Fibroblast of villous mesenchyme (primary cell): Measurements from ENCODE around the gene ADH6. TPM values are rescaled to one million over a fixed set of nuclear protein-coding genes. Genes with fewer than 3 reads are reported as not detected.

ENCODE experiments used
- DNase-seq: peaks from one replicate; pipeline ENCODE4 v3.0.0-alpha.2; 2010; ENCODE audit warnings: low read depth
- H3K4me3 ChIP-seq: 2 replicates; pipeline ENCODE4 v1.5.1; 2011; ENCODE audit warnings: low read depth, mild to moderate bottlenecking, low read length
- total RNA-seq: library from RNA; depleted of rRNA; stranded (reverse); fragments of >200 nt; gene quantifications from 2 replicates; pipeline ENCODE4 v1.2.3, GENCODE V29; 2012
- TF ChIP-seq, protein P1 (sequence below): IDR thresholded peaks from 2 replicates; pipeline ENCODE4 v1.5.1; 2012; ENCODE audit warnings: low read depth, mild to moderate bottlenecking, low read length; ENCODE audit not compliant: insufficient read depth

ADH6 gene
- total RNA-seq, 1 donor: not detected

DNA sequence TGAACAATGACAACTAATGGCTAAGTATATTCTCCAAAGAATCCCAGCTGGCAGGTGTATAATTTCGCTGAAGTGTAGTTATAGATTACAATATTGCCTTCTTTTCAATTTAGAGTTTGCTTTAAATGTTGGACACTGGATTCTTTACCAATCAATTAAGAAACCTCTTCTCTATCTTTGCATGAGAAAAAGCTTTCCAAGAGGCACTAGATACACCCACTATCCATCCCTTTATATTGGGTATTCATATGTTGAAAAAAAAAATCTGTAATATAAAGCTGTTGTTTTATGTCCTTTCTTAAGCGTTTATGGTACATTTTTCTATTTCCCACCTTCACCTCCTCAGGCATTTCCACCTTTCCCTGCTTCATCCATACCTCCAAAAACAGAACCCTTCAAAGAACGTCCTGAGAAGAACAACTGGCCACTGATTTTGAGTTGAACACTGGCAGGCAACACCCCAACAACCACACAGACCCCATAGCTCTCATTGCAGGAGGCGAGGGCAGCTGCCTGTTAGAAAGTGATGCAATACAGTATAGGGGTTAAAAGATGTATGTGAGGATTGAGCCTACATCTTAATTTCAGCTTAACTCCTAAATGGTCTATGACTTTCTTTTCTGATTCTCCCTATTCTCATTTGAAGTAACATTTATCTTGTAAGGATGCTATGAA, 11.8 kb downstream of the ADH6 start:
- TF ChIP-seq, protein P1, sequence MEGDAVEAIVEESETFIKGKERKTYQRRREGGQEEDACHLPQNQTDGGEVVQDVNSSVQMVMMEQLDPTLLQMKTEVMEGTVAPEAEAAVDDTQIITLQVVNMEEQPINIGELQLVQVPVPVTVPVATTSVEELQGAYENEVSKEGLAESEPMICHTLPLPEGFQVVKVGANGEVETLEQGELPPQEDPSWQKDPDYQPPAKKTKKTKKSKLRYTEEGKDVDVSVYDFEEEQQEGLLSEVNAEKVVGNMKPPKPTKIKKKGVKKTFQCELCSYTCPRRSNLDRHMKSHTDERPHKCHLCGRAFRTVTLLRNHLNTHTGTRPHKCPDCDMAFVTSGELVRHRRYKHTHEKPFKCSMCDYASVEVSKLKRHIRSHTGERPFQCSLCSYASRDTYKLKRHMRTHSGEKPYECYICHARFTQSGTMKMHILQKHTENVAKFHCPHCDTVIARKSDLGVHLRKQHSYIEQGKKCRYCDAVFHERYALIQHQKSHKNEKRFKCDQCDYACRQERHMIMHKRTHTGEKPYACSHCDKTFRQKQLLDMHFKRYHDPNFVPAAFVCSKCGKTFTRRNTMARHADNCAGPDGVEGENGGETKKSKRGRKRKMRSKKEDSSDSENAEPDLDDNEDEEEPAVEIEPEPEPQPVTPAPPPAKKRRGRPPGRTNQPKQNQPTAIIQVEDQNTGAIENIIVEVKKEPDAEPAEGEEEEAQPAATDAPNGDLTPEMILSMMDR: no peak
- no peak overlapping the region for H3K4me3 ChIP-seq
- no peak for DNase-seq

DNA sequence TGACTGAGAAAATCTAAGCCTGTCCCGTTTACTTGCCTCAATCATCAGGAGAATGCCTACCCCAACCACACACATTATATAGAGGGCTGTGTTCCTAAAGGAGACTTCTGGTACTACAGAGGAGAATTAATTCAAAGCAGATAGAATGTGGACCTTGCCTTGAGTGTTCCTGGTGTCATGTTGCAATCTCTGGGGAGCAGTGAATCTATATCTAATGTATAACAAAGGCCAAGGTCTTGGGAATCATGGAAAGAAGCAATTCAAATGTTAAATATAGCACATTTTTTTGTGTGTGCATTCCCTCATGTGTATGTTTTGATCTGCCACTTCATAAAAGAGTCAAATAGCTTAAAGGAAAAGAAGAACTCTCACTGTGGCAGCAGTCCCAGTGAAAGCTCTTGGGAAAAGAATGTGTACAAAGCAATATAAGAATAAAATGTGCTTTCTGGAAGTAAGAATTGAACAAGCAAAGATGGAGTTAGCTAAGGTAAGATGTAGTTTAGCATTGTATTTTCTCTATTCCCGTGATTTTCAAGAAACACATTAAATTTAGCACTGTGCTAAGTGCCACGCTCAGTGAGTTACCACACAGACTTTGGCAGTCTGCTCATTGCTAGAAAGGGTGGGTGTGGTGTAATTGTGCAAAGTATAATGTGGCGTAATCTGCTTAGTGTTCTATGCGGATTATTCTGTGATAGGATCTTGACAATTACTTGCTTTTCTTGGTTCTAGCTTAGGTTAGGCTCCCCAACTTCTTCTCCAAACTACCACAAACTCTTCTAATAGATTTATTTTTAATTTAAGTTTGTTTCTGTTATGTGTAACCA, 13.7 kb downstream of the ADH6 start:
- no peak overlapping the region for H3K4me3 ChIP-seq
- TF ChIP-seq, protein P1: no peak
- DNase-seq: peak; percentile 58

DNA sequence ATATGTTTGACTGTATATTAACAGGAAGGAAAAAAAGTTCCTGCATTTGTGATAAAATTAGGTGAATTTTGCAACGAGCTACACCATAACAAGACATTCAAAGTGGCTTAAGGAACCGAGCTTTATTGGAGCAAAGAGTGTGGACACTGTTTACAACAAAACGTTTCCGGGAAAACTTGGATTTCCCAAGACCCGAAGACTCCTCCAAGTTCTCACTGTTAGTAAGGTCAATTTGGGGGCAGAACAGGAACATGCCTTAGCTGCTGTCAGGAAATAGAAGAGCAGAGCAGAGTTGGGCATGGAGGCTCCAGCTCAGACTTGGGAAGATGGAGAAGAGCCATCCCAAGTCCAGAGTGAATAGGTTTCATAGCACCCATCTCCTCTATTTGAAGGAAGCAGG, 16.5 kb downstream of the ADH6 start:
- peak; percentile 84 for DNase-seq
- H3K4me3 ChIP-seq: no peak overlapping the region
- TF ChIP-seq, protein P1: no peak

DNA sequence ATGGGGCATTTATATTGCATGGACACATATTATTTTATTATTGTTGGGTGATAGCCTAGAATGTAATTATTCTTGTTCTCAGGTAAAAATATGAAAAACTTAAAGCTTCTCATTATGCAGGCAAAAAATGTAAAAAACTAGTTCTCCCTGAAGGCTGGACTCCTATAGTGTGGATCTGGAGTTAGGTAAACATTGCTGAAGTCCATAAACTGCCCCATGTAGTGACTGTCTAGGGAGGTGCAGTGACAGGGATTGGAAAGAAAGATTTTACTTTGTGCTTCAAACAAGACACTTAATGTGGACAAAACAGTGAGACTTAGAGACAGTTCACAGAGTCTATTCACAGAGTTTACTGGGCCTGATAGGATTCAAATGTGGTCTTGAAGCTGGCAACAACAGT, 17.0 kb downstream of the ADH6 start:
- TF ChIP-seq, protein P1: no peak
- no peak overlapping the region for H3K4me3 ChIP-seq
- no peak for DNase-seq

DNA sequence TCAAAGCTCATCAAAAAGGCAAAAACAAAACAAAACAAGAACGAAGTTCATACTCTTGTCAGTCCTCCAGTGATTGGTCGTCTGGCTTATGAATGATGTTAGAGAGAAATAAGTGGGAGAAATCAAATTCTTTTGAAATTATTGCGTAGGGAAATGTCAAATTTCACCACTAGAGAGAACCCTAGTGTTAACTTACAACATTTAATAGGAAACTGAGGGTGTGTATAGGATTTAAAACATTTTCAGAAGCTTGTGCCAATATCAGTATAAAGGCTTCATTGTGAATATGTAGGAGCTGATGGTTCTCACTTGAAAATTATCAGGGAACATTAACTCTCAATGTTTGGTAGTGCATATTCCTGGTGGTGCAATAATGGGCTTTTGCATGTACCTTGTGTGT, 17.4 kb downstream of the ADH6 start:
- TF ChIP-seq, protein P1: peak; percentile 19
- H3K4me3 ChIP-seq: no peak overlapping the region
- peak; percentile 51 for DNase-seq

DNA sequence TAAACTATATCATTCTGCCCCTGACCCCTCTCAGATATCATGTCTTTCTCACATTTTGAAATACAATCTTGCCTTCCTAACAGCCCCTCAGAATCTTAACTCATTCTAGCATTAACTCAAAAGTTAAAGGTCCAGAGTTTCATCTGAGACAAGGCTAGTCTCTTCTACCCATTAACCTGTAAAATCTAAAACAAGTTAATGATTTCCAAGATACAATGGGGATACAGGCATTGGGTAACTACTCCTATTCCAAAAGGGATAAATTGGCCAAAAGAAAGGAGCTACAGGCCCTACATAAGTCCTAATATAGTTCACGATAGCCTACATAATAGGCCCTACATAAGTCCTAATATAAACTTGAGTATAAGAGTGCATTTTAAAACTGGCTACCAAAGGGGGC, 18.9 kb downstream of the ADH6 start:
- no peak overlapping the region for H3K4me3 ChIP-seq
- DNase-seq: no peak
- TF ChIP-seq, protein P1: no peak
